ENCODE data around the gene ARFIP2. TPM values are rescaled to one million over a fixed set of nuclear protein-coding genes. Genes with fewer than 3 reads are reported as not detected.

ARFIP2 gene
- total RNA-seq, 1 experiment from 2014 or later, result 53.1 TPM

- H3K4me1 Mint-ChIP-seq, result no peaks in the 10 kb centered on the region
- POLR2A ChIA-PET, result interaction anchor here (0.5 to 1.5 kb wide), 2 partner anchors 8 to 99 kb away, joined by 3 to 6 read pairs; partner anchors contain the start of genes ARFIP2, SMPD1 and TIMM10B
- DNase-seq (ENCODE audit: low spot score) (no peak), ATAC-seq (no peak)
- CTCF ChIA-PET, result interaction anchor here (1.2 to 3.0 kb wide), 2 partner anchors 16 to 110 kb away, joined by 8 to 12 read pairs; no protein-coding TSS in a partner anchor
- no peaks in the 10 kb centered on the region; the same call in 1 of the 2 replicates for H3K36me3 Mint-ChIP-seq
- H3K27ac Mint-ChIP-seq, result no peak overlapping the region
- no peak overlapping the region for H3K4me3 Mint-ChIP-seq
- TF ChIP-seq ESRRA (CRISPR knock-in tag; IDR thresholded peaks at IDR 0.05; ENCODE audit: borderline replicate concordance) (no peak), ZNF396 (CRISPR knock-in tag; IDR thresholded peaks at IDR 0.05; ENCODE audit: borderline replicate concordance) (no peak), FOXP4 (CRISPR knock-in tag; IDR thresholded peaks at IDR 0.05) (no peak), CREB1 (CRISPR knock-in tag; IDR thresholded peaks at IDR 0.05) (no peak), SMAD4 (CRISPR knock-in tag; IDR thresholded peaks at IDR 0.05) (no peak), HMGA2 (CRISPR knock-in tag; IDR thresholded peaks at IDR 0.05) (no peak)
- TF ChIP-seq, protein P1, sequence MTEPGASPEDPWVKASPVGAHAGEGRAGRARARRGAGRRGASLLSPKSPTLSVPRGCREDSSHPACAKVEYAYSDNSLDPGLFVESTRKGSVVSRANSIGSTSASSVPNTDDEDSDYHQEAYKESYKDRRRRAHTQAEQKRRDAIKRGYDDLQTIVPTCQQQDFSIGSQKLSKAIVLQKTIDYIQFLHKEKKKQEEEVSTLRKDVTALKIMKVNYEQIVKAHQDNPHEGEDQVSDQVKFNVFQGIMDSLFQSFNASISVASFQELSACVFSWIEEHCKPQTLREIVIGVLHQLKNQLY (CRISPR knock-in tag; IDR thresholded peaks at IDR 0.05), result no peak
- H3K27me3 Mint-ChIP-seq (ENCODE audit: low read depth), result no peaks in the 10 kb centered on the region
- no peaks in the 10 kb centered on the region for H3K9me3 Mint-ChIP-seq
These were observed 8.2 kb upstream of the ARFIP2 start for GRCh38 chr11:6489306-6489705.

- ATAC-seq (no peak), DNase-seq (ENCODE audit: low spot score) (no peak)
- ChIA-PET CTCF (interaction anchor here (3.0 kb wide), 1 partner anchor 17 kb away, joined by 12 read pairs; no protein-coding TSS in a partner anchor), POLR2A (no interaction called here)
- no peaks in the 10 kb centered on the region for H3K27me3 Mint-ChIP-seq (ENCODE audit: low read depth)
- H3K4me3 Mint-ChIP-seq, result no peak overlapping the region
- no peaks in the 10 kb centered on the region; the same call in 1 of the 2 replicates for H3K36me3 Mint-ChIP-seq
- H3K27ac Mint-ChIP-seq, result no peak overlapping the region
- no peaks in the 10 kb centered on the region for H3K9me3 Mint-ChIP-seq
- H3K4me1 Mint-ChIP-seq, result no peaks in the 10 kb centered on the region
- TF ChIP-seq TEAD4 (CRISPR knock-in tag; IDR thresholded peaks at IDR 0.05) (no peak), CREM (CRISPR knock-in tag; IDR thresholded peaks at IDR 0.05) (no peak), FOXJ3 (CRISPR knock-in tag; IDR thresholded peaks at IDR 0.05; ENCODE audit: borderline replicate concordance) (no peak), NR2C2 (CRISPR knock-in tag; IDR thresholded peaks at IDR 0.05) (no peak), IRF2 (CRISPR knock-in tag; IDR thresholded peaks at IDR 0.05; ENCODE audit: borderline replicate concordance, low read depth) (no peak), NFE2L1 (CRISPR knock-in tag; IDR thresholded peaks at IDR 0.05) (no peak), GTF2I (CRISPR knock-in tag; conservative IDR thresholded peaks at IDR 0.05) (no peak), CDX4 (CRISPR knock-in tag; IDR thresholded peaks at IDR 0.05; ENCODE audit: borderline replicate concordance) (no peak), MXD4 (CRISPR knock-in tag; IDR thresholded peaks at IDR 0.05; ENCODE audit: borderline replicate concordance) (no peak), MAX (CRISPR knock-in tag; IDR thresholded peaks at IDR 0.05) (no peak), HMGA2 (CRISPR knock-in tag; IDR thresholded peaks at IDR 0.05) (no peak), E2F1 (CRISPR knock-in tag; IDR thresholded peaks at IDR 0.05) (no peak), NFATC4 (CRISPR knock-in tag; IDR thresholded peaks at IDR 0.05) (no peak)
- TF ChIP-seq, protein P2, sequence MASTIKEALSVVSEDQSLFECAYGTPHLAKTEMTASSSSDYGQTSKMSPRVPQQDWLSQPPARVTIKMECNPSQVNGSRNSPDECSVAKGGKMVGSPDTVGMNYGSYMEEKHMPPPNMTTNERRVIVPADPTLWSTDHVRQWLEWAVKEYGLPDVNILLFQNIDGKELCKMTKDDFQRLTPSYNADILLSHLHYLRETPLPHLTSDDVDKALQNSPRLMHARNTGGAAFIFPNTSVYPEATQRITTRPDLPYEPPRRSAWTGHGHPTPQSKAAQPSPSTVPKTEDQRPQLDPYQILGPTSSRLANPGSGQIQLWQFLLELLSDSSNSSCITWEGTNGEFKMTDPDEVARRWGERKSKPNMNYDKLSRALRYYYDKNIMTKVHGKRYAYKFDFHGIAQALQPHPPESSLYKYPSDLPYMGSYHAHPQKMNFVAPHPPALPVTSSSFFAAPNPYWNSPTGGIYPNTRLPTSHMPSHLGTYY (CRISPR knock-in tag; IDR thresholded peaks at IDR 0.05), result no peak
- TF ChIP-seq, protein P3, sequence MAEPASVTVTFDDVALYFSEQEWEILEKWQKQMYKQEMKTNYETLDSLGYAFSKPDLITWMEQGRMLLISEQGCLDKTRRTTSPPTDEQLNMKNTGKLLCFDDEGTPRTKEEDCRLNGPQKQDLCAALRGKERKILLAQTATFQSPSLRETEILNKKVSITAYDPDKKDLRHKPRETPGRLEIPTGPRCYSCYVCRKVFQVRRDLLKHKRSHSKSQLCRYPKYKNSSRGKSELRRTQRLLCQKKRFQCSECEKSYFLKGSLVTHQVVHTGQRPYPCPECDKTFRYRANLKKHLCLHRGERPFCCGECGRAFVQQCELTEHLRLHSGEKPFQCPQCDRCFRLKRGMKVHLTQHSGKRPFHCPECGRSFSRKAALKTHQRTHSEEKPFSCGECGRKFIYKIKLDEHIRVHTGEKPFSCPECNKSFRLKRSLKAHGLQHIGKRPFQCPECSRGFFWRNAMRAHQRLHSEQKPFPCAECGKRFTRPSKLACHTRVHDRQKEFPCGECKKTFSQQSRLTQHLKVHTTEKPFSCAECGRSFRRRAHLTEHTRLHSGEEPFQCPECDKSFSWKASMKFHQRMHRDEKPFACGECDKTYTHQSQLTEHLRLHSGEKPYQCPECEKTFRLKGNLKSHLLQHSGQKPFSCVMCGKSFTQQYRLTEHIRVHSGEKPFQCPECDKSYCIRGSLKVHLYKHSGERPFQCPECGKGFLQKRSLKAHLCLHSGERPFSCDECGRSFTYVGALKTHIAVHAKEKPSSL (CRISPR knock-in tag; conservative IDR thresholded peaks at IDR 0.05), result no peak
- TF ChIP-seq, protein P4, sequence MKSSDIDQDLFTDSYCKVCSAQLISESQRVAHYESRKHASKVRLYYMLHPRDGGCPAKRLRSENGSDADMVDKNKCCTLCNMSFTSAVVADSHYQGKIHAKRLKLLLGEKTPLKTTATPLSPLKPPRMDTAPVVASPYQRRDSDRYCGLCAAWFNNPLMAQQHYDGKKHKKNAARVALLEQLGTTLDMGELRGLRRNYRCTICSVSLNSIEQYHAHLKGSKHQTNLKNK (CRISPR knock-in tag; IDR thresholded peaks at IDR 0.05), result no peak
- TF ChIP-seq, protein P5, sequence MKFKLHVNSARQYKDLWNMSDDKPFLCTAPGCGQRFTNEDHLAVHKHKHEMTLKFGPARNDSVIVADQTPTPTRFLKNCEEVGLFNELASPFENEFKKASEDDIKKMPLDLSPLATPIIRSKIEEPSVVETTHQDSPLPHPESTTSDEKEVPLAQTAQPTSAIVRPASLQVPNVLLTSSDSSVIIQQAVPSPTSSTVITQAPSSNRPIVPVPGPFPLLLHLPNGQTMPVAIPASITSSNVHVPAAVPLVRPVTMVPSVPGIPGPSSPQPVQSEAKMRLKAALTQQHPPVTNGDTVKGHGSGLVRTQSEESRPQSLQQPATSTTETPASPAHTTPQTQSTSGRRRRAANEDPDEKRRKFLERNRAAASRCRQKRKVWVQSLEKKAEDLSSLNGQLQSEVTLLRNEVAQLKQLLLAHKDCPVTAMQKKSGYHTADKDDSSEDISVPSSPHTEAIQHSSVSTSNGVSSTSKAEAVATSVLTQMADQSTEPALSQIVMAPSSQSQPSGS (CRISPR knock-in tag; IDR thresholded peaks at IDR 0.05; ENCODE audit: borderline replicate concordance, low read depth), result no peak
These were observed 7.7 kb upstream of the ARFIP2 start for GRCh38 chr11:6488821-6489220.
